Stimulated activated CD8-positive, alpha-beta memory T cell treated with anti-CD3 and anti-CD28 coated beads, Interleukin-12 subunit alpha, Interleukin-12 subunit beta, amount 100 ng/mL, for 1 hour (primary cell): ENCODE measurements around the gene LARP7.
"Not testable (repeated sequence)": the region's sequence is repeated elsewhere in the genome, so short reads cannot be mapped to it uniquely, and the experiment has no call there.

Source experiments
- DNase-seq: peaks from one replicate; pipeline ENCODE4 v3.0.0-alpha.2; 2020; ENCODE audit warnings: low read depth

The LARP7 gene

DNA sequence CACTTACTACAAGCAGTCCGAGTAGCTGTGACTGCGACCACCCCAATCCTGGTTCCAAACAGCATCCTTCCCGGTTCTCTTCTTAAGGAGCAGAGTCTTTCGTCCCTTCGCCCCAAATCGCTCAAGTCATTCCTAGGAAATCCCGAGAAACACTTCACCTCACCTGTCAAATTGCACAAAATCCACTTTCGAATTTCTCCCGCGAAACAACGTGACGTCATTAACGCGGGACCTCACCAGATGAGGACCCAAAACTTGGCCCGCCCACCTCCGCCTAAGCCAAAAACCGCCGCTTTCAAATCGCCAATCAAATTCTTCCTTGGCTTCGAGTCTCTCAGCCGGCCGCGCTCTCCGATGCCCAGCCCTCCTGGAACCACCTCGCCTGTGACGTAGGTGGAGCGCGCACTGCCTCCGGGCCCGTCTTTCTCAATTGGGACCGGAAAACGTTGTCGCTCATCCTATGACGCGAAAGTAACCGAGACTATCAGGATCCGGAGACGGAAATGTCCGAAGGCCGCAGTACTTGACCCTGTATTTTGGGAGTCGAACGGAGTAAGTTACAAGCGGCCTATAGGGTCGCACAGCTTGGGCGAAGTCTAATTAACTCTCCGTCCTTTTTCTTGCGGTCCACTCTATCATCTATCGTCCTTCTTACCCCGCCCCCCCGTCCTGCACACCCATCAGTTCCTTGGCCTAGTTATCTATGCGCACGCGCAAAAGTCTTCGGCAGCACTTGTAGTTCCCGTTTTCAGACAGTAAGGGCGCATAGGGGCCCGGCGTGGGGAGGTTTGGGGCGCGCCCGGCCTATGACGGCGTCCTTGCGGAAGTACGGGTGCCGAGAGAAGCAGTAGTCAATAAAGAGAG lies at the start of gene LARP7, which contains the start of gene ZGRF1:
LARP7 (plus strand) TSS at position 456 of the 864 bp plus-strand sequence. CDS start 7,527 bp downstream, outside the sequence.
ZGRF1 (minus strand) TSS at position 222 of the 864 bp plus-strand sequence. CDS start 3,733 bp downstream, outside the sequence.
- DNase-seq = peak; percentile 96

DNA sequence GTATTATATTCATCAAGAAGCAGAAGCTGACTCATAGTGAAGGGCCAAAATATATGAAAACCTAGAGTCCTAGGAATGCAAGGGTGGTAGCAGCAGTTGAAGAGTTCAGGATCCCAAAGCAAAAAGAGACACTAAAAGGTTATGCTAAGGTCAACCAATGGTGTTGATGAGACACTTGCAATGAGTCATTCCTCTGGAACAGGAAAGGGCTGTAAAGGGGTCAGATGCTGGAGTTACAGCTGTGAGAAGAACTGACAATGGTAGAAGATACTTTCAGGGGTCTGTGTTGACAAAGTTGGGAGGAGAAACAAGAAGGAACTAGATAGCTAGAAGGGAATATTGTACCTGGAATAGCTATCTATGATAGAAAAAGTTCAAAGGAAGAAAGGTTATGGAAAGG lies 47.7 kb upstream of the LARP7 start:
- DNase-seq = no peak

DNA sequence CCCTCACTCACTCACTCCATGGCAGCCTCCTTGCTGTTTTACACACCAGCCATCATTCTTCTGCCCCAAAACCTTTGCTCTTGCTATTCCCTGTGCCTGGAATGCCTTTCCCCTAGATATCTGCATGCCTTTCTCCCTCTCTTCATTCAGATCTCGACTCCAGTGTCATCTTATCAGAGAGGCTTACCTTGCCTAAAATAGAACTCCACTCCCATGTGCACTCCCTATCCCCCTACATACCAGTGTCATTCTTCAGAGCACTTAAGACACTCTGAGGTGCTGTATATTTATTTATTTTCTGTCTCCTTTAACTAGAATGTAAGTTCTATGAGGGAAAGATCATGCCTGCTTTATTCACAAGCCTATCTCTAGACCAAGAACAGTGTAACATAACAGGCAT lies 45.4 kb upstream of the LARP7 start:
- DNase-seq = no peak

DNA sequence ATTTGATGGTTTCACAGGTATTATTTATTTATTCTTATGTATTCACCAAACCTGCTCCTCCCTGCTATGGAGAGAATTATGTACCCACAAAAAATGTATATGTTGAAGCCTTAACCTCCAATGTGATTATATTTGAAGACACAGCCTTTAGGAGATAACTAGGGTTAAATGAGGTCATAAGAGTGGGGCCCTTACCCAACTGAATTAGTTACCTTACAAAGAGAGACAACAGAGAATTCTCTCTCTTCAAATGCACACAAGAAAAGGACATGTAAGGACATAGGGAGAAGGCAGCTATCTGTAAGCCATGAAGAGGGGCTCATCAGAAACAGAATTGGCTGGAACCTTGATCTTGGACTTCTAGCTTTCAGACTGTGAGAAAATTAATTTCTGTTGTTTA lies 44.2 kb upstream of the LARP7 start:
- no peak for DNase-seq

DNA sequence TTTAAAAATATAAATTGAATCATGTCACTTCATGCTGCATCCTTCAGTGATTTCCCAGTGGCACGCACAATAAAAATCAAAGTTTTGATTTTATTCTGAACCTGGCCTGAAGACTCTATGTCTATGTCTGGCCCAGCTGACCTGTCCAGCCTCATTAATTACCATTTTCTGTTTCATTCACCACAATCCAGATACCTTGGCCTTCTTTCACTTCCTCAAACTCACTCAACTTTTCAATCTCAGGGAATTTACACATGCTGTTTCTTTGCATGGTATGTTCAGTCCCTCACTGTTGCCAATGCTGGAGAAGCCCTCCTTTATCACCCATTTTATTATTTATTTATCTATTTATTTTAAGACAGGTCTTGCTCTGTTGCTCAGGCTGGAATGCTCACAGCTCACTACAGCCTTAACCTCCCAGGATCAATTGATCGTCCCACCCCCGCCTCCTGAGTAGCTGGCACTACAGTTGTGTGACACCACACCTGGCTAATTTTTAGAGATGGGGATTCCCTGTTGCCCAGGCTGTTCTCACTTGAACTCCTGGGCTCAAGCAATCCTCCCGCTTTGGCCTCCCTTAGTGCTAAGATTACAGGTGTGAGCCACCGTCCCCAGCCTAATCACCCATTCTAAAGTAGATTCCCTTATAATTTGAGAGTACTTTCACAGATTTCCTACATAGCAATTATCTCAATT lies 43.4 kb upstream of the LARP7 start:
- no peak for DNase-seq

DNA sequence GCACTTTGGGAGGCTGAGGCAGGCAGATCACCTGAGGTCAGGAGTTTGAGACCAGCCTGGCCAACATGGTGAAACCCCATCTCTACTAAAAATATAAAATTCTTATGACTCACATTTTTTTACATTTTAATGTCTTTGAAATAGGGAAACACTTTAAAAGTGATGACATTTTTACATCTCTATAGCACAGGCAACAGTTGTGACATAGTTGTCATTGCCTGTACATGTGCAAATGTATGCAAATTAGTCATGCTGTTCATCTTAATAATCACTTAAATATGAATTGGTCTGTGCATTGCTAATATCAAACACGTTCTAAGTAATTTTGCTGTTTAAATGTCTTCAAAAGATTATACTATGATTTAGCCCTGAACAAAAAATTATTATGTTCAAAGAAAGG lies 42.0 kb upstream of the LARP7 start:
- no peak for DNase-seq

DNA sequence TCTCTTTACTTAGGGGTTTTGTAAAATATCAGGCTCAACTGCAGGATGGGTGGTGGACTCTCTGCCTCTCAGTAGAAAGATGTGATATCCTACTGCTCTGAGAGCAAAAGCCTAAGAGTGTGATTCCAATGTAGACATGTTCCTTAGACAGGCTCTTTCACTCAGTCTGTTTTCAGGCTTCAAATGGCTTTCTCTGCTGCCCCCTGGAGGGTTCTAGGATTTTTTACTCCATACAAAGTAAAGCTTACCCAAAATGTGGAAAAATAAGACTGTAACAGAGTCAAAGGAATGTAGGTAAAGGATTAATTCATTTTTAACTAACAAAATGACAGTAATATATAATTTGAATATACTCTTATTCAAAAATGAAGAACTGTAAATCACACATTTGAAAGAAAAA lies 32.4 kb upstream of the LARP7 start:
- peak; percentile 6 for DNase-seq

DNA sequence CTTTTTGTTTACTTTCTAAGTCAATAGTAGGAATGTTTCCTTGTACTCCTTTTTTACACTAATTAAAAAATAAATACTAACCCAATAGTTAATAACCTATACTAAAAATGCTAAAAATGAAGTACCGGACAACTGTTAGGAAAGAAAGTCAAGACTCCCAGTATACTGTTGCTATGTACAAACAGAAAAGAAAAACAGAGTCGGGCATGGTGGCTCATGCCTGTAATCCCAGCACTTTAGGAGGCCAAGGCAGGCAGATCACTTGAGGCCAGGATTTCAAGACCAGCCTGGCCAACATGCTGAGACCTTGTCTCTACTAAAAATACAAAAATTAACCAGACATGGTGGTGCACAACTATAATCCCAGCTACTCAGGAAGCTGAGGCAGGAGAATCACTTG lies 24.1 kb upstream of the LARP7 start:
- not testable (repeated sequence) for DNase-seq

DNA sequence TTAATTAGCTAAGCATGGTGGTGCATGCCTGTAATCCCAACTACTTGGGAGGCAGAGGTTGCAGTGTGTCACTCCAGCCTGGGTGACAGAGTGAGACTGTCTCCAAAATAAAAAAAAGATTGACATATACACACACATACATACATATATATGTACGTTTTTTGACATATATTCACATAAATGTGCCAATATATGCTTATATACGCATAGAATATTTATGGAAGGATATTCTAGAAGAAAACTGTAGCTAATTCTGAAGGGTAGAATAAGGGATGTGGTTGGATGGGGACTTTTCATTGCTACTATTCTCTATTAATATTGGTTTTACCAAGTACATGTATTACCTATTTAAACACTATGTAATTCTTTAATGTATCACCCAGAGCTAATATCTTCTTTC lies 20.0 kb upstream of the LARP7 start:
- DNase-seq = no peak

DNA sequence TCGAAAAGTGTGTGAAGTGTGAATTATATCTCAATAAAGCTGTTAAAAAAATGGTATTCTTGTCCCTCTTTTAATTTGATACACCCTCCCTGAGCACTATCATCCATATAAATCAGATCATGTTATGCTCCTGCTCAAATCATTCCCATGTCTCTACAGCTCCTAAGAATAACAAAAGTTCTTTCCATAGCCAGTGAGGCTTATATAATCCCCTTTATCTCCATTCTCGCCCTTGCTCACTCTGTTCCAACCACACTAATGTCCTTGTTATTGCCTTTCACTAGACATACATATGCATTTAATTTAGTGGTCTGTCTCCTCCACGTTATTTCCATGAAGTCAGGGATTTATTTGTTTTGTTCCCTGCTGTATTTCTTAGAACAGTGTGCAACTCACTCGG lies 10.7 kb upstream of the LARP7 start:
- DNase-seq = no peak

DNA sequence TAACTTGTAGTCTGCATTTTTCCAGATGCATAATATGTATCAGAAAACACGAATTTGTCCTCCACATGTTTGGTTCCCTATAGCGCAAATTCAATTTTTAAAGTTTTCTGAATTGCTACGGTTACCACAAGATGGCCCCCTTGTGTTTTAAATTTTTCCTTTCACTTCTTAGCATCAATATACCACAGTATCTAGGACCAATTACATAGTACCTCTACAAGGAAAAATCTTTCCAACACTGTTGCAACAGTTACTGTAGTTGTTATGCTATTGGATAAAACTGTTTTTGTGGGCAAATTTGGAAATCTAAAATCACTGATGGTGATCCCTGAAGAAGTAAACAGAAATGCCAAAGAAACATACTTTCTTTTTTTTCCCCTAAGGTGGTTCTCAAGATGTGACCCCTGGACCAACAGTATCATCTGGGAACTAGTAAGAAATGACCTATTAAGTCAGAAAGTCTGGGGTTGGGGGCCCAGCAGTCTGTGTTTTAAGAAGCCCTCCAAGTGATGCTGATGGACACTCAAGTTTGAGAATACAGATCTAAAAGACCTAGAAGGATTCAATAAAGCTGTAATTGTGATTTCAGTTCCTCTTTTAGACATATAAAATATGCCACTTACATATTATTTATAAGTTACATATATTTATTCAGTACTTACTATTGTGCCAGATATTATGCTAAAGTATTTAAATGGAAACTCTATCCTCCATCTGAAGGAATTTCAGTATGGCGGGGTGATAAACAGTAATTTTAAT lies 3.3 kb upstream of the LARP7 start:
- DNase-seq = no peak

DNA sequence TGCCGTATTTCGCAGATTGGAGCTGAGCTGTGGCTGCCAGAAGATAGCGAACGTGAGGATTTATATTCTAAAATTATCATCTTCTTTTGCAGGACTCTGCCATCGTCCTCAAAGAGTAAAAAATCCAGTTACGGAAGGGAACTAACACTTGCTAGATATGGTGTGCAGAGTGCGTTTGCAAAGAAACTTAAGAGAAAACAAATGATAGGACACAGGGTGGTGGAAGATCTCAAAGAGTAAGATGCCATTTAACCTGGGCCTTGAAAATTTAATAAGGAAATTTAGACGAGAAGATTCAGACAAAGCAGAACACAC lies 566 bp downstream of the LARP7 start:
- no peak for DNase-seq

DNA sequence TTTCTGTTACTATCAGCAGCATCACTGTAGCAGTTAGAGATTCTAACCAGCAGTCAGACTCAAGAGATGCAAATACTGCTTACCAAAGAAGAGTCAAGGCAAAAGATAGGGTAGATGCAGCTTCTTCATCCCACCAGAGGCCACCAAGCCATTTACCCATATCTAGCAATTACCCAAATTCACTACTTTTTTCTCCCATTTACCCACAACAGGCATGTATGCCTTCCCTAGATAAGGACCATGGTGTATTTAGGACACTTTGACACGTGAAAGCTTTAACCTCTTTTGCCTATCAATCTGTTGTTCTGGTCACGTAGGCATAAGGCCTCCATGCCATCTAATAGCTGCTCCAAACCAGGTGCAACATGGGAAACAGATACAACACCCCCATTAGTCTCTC lies 5.6 kb downstream of the LARP7 start:
- no peak for DNase-seq

DNA sequence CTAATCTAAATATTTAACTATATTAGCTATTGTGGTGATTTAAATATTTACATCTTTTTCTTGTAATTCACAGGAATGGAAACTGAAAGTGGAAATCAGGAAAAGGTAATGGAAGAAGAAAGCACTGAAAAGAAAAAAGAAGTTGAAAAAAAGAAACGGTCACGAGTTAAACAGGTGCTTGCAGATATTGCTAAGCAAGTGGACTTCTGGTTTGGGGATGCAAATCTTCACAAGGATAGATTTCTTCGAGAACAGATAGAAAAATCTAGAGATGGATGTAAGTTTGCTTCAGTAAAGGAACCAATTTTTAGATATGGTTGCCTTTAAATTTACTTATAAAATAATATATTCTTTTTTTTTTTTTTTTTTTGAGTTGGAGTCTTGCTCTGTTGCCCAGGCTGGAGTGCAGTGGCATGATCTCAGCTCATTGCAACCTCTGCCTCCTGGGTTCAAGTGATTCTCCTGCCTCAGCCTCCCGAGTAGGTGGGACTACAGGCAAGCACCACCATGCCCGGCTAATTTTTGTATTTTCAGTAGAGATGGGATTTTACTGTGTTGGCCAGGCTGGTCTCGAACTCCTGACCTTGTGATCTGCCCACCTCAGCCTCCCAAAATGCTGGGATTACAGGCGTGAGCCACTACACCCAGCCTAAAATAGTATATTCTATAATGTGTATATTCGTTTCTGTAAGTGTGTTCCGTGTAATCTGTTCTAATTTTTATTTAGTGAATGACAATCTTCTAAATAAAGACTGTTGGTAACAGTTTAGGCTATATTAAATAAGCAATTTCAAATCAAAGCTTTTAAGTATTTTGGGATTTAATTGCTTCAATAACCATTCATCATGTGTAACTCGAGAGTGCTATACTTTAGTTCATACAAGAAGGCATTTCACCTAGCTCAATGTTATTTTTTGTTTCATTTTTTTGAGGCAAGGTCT lies 7.9 kb downstream of the LARP7 start:
- not testable (repeated sequence) for DNase-seq

DNA sequence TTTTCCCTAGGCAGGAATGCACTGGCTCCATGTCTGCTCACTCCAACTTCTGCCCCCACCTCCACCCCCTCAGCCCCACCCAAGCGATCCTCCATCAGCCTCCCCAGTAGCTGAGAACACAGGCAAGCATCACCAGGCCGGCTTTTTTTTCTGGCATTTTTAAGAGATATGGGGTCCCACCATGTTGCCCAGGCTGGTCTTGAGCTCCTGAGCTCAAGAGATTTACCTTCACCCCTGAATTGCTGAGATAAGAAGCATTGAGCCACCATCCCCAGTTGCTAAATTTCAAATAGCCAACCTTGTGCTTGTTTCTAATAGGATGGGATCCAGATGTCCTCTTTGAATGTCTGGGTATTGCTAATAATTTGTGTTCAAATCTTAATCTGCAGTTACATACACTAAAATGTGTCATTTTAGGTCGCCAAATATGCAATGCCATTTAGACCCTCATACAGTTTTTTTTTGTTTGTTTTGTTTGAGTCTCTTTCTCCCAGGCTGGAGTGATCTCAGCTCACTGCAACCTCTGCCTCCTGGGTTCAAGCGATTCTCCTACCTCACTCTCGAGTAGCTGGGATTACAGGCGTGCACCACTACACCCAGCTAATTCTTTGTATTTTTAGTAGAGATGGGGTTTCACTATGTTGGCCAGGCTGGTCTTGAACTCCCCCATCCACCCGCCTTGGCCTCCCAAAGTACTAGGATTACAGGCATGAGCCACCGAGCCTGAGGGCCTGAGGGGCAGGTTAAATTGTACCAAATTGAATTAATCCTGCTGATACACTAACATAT lies 8.8 kb downstream of the LARP7 start:
- DNase-seq = no peak

DNA sequence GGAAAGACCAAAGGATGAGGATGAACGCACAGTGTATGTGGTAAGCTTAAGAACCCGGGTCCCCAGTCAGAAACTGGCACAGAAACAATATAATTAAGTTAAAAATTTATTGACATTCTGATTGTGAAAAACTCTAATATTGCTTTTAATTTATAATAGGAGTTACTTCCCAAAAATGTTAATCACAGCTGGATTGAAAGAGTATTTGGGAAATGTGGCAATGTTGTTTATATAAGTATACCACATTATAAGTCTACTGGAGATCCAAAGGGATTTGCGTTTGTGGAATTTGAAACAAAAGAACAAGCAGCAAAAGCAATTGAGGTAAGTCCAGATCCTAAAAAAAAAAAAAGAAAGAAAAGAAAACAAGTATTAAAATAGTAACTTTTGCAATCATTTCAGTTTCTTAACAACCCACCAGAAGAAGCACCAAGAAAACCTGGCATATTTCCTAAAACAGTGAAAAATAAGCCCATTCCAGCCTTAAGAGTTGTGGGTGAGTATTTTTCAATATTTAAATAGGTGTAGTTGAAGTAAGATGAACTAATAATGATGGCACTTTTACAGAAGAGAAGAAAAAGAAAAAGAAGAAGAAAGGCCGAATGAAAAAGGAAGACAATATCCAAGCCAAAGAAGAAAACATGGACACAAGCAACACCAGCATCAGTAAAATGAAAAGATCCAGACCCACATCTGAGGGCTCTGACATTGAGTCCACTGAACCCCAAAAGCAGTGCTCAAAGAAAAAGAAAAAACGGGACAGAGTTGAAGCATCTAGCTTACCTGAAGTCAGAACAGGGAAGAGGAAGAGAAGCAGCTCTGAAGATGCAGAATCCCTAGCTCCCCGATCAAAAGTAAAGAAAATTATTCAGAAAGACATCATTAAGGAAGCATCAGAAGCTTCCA lies 9.9 kb downstream of the LARP7 start:
- DNase-seq = no peak

DNA sequence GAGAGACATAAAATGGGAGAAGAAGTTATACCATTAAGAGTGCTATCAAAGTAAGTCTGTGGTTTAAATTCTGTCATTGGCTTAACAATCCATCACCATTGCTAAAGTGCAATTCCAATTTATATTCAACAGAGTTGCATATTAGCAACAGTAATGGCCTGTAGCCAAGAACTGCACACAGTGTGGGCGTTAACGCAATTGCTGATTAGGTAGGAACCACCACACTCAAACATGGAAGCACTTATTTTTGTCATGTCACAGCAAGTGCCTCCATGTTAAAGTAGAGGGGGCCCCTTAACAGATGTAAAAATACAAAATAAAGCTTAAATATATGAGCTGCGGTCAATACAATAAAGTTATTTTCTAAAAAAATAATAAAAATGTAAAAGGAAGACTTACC lies 10.8 kb downstream of the LARP7 start:
- DNase-seq = no peak

DNA sequence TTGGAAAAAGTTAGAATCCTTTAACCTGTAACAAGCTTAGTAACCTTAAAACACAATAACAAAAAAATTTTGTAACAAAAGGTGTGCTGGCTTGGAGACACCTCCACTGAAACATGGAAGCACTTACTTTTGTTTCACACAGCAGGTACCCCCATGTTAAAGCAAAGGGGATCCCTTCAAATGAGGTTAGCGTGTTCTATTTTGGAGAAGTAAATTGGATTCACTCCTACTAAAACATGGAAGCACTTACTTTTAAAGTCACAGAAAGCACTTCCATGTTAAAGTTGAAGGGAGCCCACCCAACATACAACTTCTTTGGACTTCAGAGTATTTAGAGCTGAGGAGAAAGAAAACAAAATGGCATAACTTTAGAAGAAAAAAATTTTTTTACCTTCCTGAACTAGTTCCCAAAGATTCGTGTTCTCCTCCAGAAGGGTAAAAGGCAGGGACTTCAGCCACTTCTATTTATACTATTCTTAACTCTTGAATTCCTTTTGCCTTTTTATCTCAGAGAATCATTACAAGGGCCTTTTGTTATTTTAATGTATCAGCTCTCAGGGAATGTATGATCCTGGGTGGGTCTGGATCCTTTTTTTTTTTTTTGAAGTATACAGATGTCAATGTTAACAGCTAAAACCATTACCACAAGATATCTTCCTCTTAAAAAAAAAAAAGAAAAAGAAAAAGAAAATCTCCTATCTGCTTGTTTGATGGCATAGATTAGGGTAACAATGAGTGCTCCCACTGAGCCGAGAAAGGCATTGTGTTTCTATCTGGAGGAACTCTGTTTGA lies 11.5 kb downstream of the LARP7 start:
- no peak for DNase-seq

DNA sequence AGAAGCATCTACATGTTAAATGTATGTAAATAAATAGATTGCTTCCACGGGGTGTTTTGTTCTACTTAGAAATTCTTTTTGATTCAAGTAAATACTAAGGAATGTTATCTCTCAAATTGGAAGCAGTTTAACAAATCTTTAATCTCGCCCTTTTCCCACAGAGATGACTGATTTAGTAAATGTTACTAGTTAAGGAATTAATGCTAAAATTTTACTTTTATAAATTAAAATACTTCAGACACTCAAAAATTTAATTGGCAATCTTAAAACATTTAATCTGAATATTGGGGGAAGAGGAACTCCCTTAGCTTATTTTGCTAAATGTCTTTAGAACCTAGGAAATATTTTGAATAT lies 12.1 kb downstream of the LARP7 start:
- DNase-seq = no peak
